K562 (cell line): ENCODE results near the gene TOMM70. TPM values are rescaled to one million over a fixed set of nuclear protein-coding genes. Genes with fewer than 3 reads are reported as not detected.

Experiments used
- ATF1 ChIP-seq, 2 experiments: fragments of 450-650 bp in 1 of 2; IDR thresholded peaks; 2 replicates each; pipeline ENCODE4 v1.6.1; 2016; ENCODE audit warnings: missing compliant biosample characterization in 1 of 2, missing genetic modification characterization in 1 of 2
- CBFA2T2 ChIP-seq: fragments of 450-650 bp; conservative IDR thresholded peaks from 2 replicates; pipeline ENCODE4 v1.6.1; 2017; ENCODE audit warnings: mild to moderate bottlenecking
- CCNT2 ChIP-seq: IDR thresholded peaks from 2 replicates; pipeline ENCODE4 v1.6.1; 2011; ENCODE audit warnings: borderline replicate concordance, low read depth, mild to moderate bottlenecking, moderate library complexity, mixed read lengths, low read length; ENCODE audit not compliant: insufficient read length; ENCODE audit errors: extremely low read depth
- CHCHD3 ChIP-seq: fragments of 250-450 bp; sonication (Bioruptor Pico); IDR thresholded peaks from 2 replicates; pipeline ENCODE4 v2.1.2; 2022; ENCODE audit warnings: mild to moderate bottlenecking
- E2F5 ChIP-seq: sonication (generic); formaldehyde crosslinking; IDR thresholded peaks from 2 replicates; pipeline ENCODE4 v1.8.0; 2022; ENCODE audit warnings: mild to moderate bottlenecking, missing genetic modification reagents
- FOXA3 ChIP-seq, 2 experiments: fragments of 450-650 bp in 1 of 2; sonication (generic) in 1 of 2; formaldehyde crosslinking; IDR thresholded peaks in 1 of 2; conservative IDR thresholded peaks in 1 of 2; 2 replicates each; pipeline versions ENCODE4 v1.4.0 to v1.8.0; 2020 to 2022; ENCODE audit warnings: mild to moderate bottlenecking in 2 of 2, missing genetic modification reagents in 1 of 2
- GTF2E2 ChIP-seq: fragments of 200-800 bp; sonication (Bioruptor generic); IDR thresholded peaks from 2 replicates; pipeline ENCODE4 v1.6.1; 2016; ENCODE audit warnings: missing genetic modification characterization, missing compliant biosample characterization
- HNRNPLL ChIP-seq: fragments of 200-400 bp; formaldehyde crosslinking; IDR thresholded peaks from 2 replicates; pipeline ENCODE4 v1.6.1; 2017; ENCODE audit warnings: low read length, low read depth, mild to moderate bottlenecking; ENCODE audit not compliant: poor library complexity, severe bottlenecking
- MAFK ChIP-seq: IDR thresholded peaks from 2 replicates; pipeline ENCODE4 v1.6.1; 2011; ENCODE audit warnings: low read length, improper control_type of control experiment
- MYC ChIP-seq, 2 experiments: fragments of 250-450 bp in 1 of 2; sonication (Bioruptor Pico) in 1 of 2; IDR thresholded peaks; 2 replicates each; pipeline versions ENCODE4 v1.5.1 to v1.6.1; 2012 to 2021; ENCODE audit warnings: low read depth in 2 of 2, borderline replicate concordance in 1 of 2, improper control_type of control experiment in 1 of 2, low read length in 1 of 2, mild to moderate bottlenecking in 1 of 2, moderate library complexity in 1 of 2
- NFE2 ChIP-seq: IDR thresholded peaks from 2 replicates; pipeline ENCODE4 v1.6.1; 2014; ENCODE audit warnings: antibody characterized with exemption, low read depth
- PCBP2 ChIP-seq: fragments of 200-400 bp; formaldehyde crosslinking; IDR thresholded peaks from 2 replicates; pipeline ENCODE4 v1.6.1; 2018; ENCODE audit warnings: low read length, low read depth, mild to moderate bottlenecking, moderate library complexity; ENCODE audit not compliant: poor library complexity, severe bottlenecking
- TAF1 ChIP-seq: IDR thresholded peaks from 2 replicates; pipeline ENCODE4 v1.6.1; 2011; ENCODE audit warnings: mild to moderate bottlenecking, low read length, moderate library complexity; ENCODE audit not compliant: insufficient read depth, control insufficient read depth, severe bottlenecking; ENCODE audit errors: extremely low read depth
- TOE1 ChIP-seq, 2 experiments: fragments of 450-650 bp in 1 of 2; sonication (generic) in 1 of 2; formaldehyde crosslinking in 1 of 2; IDR thresholded peaks; 2 replicates each; pipeline versions ENCODE4 v1.7.1 to v1.8.0; 2016 to 2022; ENCODE audit warnings: borderline replicate concordance in 2 of 2, mild to moderate bottlenecking in 2 of 2, antibody characterized with exemption in 1 of 2, inconsistent platforms in 1 of 2, low read depth in 1 of 2, missing genetic modification reagents in 1 of 2, moderate library complexity in 1 of 2
- ZKSCAN8 ChIP-seq: fragments of 200-800 bp; sonication (Bioruptor generic); IDR thresholded peaks from 2 replicates; pipeline ENCODE4 v1.6.1; 2016; ENCODE audit warnings: missing genetic modification characterization, missing compliant biosample characterization
- ZNF277 ChIP-seq: fragments of 250-450 bp; sonication (Bioruptor Pico); IDR thresholded peaks from 2 replicates; pipeline ENCODE4 v1.8.0; 2022; ENCODE audit warnings: inconsistent platforms, mild to moderate bottlenecking, moderate library complexity, borderline replicate concordance
- ZNF431 ChIP-seq: sonication (generic); formaldehyde crosslinking; IDR thresholded peaks from 2 replicates; pipeline ENCODE4 v1.8.0; 2022; ENCODE audit warnings: mild to moderate bottlenecking, missing genetic modification reagents
- ZNF436 ChIP-seq: fragments of 250-450, 450-650 bp; sonication (Bioruptor Pico); formaldehyde crosslinking; IDR thresholded peaks from 2 replicates; pipeline ENCODE4 v1.7.0; 2020; ENCODE audit warnings: mild to moderate bottlenecking
- ZNF445 ChIP-seq: fragments of 250-450 bp; sonication (Bioruptor Pico); IDR thresholded peaks from 2 replicates; pipeline ENCODE4 v1.4.0; 2020; ENCODE audit warnings: low read depth, mild to moderate bottlenecking, moderate library complexity
- ZNF830 ChIP-seq: fragments of 250-450 bp; sonication (Bioruptor Pico); IDR thresholded peaks from 2 replicates; pipeline ENCODE4 v1.5.0; 2021; ENCODE audit warnings: mild to moderate bottlenecking
- polyA plus RNA-seq, 8 experiments: library from polyadenylated mRNA; depleted of rRNA in 4 of 8; stranded (reverse) in 5 of 8; unstranded in 3 of 8; fragments of >200 nt; fragmentation: Nextera tagmentation in 2 of 8; fragmentation: Illumina TruSeq in 1 of 8; extraction: Ambion mirVana in 2 of 8; extraction: Trizol in 1 of 8; gene quantifications; 2 replicates each; pipeline versions ENCODE4 v1.2.1 to v1.2.3, GENCODE V29; 2011 to 2014; ENCODE audit warnings: inconsistent platforms in 1 of 8, missing spikeins in 1 of 8
- total RNA-seq, 7 experiments: library from RNA; depleted of rRNA in 6 of 7; stranded (reverse); fragments of >200 nt in 6 of 7; fragmentation: Illumina TruSeq in 2 of 7; extraction: Trizol in 2 of 7; gene quantifications; 2 replicates each; pipeline versions ENCODE4 v1.2.1 to v1.2.3, GENCODE V29; 2011 to 2021; ENCODE audit warnings: low replicate concordance in 1 of 7

The TOMM70 gene
- total and polyA plus RNA-seq, 9 of the 15 experiments (the other 6 are each of a cell fraction or from before 2014, with no cell fraction given), result 17.5 to 75.6 (median 54.9) TPM

- TF ChIP-seq E2F5 (CRISPR knock-in tag), result no peak
- no peak for TF ChIP-seq ZNF445 (CRISPR knock-in tag)
- no peak for TF ChIP-seq ZKSCAN8
- no peak for TF ChIP-seq GTF2E2 (tag)
- TF ChIP-seq FOXA3 (CRISPR knock-in tag; conservative IDR thresholded peaks at IDR 0.05 in 1 of 2, IDR thresholded peaks at IDR 0.05 in 1 of 2), result no peak
- no peak for TF ChIP-seq CHCHD3 (CRISPR knock-in tag)
- TF ChIP-seq HNRNPLL, result peak; percentile 52
- 0 out of 2 replicates have a peak, but pooled peaks have one; percentile 25 for TF ChIP-seq ATF1 (CRISPR knock-in tag; IDR thresholded peaks at IDR 0.05)
- TF ChIP-seq ATF1 (tag; IDR thresholded peaks at IDR 0.05), result peak; percentile 60; the same call in 1 of the 2 replicates
- no peak for TF ChIP-seq ZNF830 (CRISPR knock-in tag)
- no peak for TF ChIP-seq ZNF431
- TF ChIP-seq MYC (IDR thresholded peaks at IDR 0.05; ENCODE audit: low read depth, low read length), result peak; percentile 81
- TF ChIP-seq MYC (CRISPR knock-in tag; IDR thresholded peaks at IDR 0.05; ENCODE audit: borderline replicate concordance, low read depth), result no peak
- no peak for TF ChIP-seq CBFA2T2
- TF ChIP-seq MAFK, result peak; percentile 3; the same call in 1 of the 2 replicates
- no peak for TF ChIP-seq ZNF436
- TF ChIP-seq PCBP2, result no peak
- peak; percentile 67 for TF ChIP-seq NFE2
- TF ChIP-seq CCNT2, result peak; percentile 82
- TF ChIP-seq ZNF277, result no peak
- TF ChIP-seq TOE1 (IDR thresholded peaks at IDR 0.05; ENCODE audit: borderline replicate concordance), result no peak
- 0 out of 2 replicates have a peak, but pooled peaks have one; percentile 17 for TF ChIP-seq TOE1 (CRISPR knock-in tag; IDR thresholded peaks at IDR 0.05; ENCODE audit: borderline replicate concordance, low read depth)
- peak; percentile 60 for TF ChIP-seq TAF1
Observed at GRCh38 chr3:100334488-100335351, 66.2 kb downstream of the TOMM70 start, which contains the start of gene NIT2 (continued).
